Body of pancreas (tissue), 4 donors: Measurements from ENCODE around the gene PRKAG2. TPM values are rescaled to one million over a fixed set of nuclear protein-coding genes. Genes with fewer than 3 reads are reported as not detected.

Source experiments
- ATAC-seq: fragments of 150-250 bp; one replicate; pipeline ENCODE4 v1.9.1; 2016
- DNase-seq, 4 donors: peaks; one replicate each; pipeline ENCODE4 v3.0.0-alpha.2; 2019
- H3K27ac ChIP-seq, 4 donors: fragments of 200-600 bp; sonication (generic); 1 replicate in 3 of 4; 2 replicates in 1 of 4; pipeline versions ENCODE4 v1.5.1 to v1.6.1; 2016 to 2019; ENCODE audit warnings: mild to moderate bottlenecking in 1 of 4, mixed read lengths in 1 of 4, moderate library complexity in 1 of 4
- H3K27me3 ChIP-seq, 2 donors: fragments of 200-600 bp; sonication (generic); one replicate each; pipeline ENCODE4 v1.6.0; 2016; ENCODE audit warnings: mild to moderate bottlenecking in 1 of 2
- H3K36me3 ChIP-seq, 2 donors: fragments of 200-600 bp; sonication (generic); replicated peaks in 1 of 2; 2 replicates each; pipeline ENCODE4 v1.5.1; 2016; ENCODE audit warnings: low read depth in 2 of 2; ENCODE audit not compliant: insufficient read depth in 1 of 2
- H3K4me1 ChIP-seq: fragments of 200-600 bp; sonication (generic); one replicate; pipeline ENCODE4 v1.6.0; 2016
- H3K4me3 ChIP-seq, 2 donors: fragments of 200-600 bp; sonication (generic); 1 replicate in 1 of 2; 2 replicates in 1 of 2; pipeline ENCODE4 v1.5.1; 2016 to 2019
- H3K9me3 ChIP-seq, 3 donors: fragments of 200-600 bp; sonication (generic); 1 replicate in 2 of 3; 2 replicates in 1 of 3; pipeline ENCODE4 v1.5.1; 2016
- CTCF ChIP-seq, 7 experiments: fragments of 450-650 bp in 4 of 7; fragments of 200-600 bp in 3 of 7; sonication (generic) in 3 of 7; IDR thresholded peaks; one replicate each; pipeline ENCODE4 v1.5.1; 2016 to 2019; ENCODE audit warnings: antibody characterized with exemption in 7 of 7
- POLR2A ChIP-seq, 3 donors: fragments of 450-650 bp; IDR thresholded peaks; one replicate each; pipeline ENCODE4 v1.6.1; 2016; ENCODE audit warnings: antibody characterized with exemption in 3 of 3, mild to moderate bottlenecking in 2 of 3
- WGBS, 2 donors: methylation state at CpG; one replicate each; pipeline ENCODE4 v1.1.5; 2017; 5-methylcytosine and 5-hydroxymethylcytosine counted together
- intact Hi-C: fragments of 100-400 bp; cut with DNase I; formaldehyde crosslinking; loops from one replicate; pipeline ENCODE4 v1.15.1; 2023
- total RNA-seq, 2 donors: library from RNA; depleted of rRNA; stranded (reverse); fragments of >200 nt; gene quantifications; one replicate each; pipeline ENCODE4 v1.1.0, GENCODE V29; 2016

PRKAG2 gene
- total RNA-seq, 2 donors from 2014 or later, result 9.9 to 24.4 TPM

- H3K27me3 ChIP-seq, result no peaks in the 10 kb centered on the region
- no peaks in the 10 kb centered on the region for H3K9me3 ChIP-seq
- ATAC-seq, result no peak
- H3K27ac ChIP-seq, result no peak overlapping the region
- TF ChIP-seq CTCF (IDR thresholded peaks at IDR 0.05) (peak in 1 of 7 experiments; percentile 9), POLR2A (IDR thresholded peaks at IDR 0.05) (no peak)
- intact Hi-C loops, result no loop called here
- H3K36me3 ChIP-seq, result no peaks in the 10 kb centered on the region
- H3K4me1 ChIP-seq, result peaks cover 45% of the 10 kb centered on the region
- DNase-seq, result no peak
- H3K4me3 ChIP-seq, result no peak overlapping the region
- WGBS, 2 donors, result 71 to 85% methylated on average over 7 of the region's 7 CpGs
Measured at GRCh38 chr7:151871904-151872303, 5.0 kb downstream of the PRKAG2 start.

GRCh38 chr7:151871189-151871735 lies 5.7 kb downstream of the PRKAG2 start:
- Histone ChIP-seq H3K36me3 (no peaks in the 10 kb centered on the region), H3K27me3 (no peaks in the 10 kb centered on the region), H3K27ac (no peak overlapping the region), H3K4me3 (no peak overlapping the region), H3K9me3 (no peaks in the 10 kb centered on the region), H3K4me1 (peaks cover 45% of the 10 kb centered on the region)
- no peak for TF ChIP-seq CTCF (IDR thresholded peaks at IDR 0.05)
- no peak for TF ChIP-seq POLR2A (IDR thresholded peaks at IDR 0.05)
- DNase-seq (no peak), ATAC-seq (no peak)
- 88 to 93% methylated on average over 13 of the region's 13 CpGs for whole genome bisulfite sequencing, 2 donors
- intact Hi-C loops, result no loop called here

- H3K27me3 ChIP-seq, result no peaks in the 10 kb centered on the region
- no peaks in the 10 kb centered on the region for H3K36me3 ChIP-seq
- no peak for DNase-seq
- no peak for ATAC-seq
- no peaks in the 10 kb centered on the region for H3K9me3 ChIP-seq
- intact Hi-C loops, result loop anchor here (10.0 kb wide), 1 partner anchor 85 kb away; no protein-coding TSS in a partner anchor
- H3K4me3 ChIP-seq, result no peak overlapping the region
- peaks cover 45% of the 10 kb centered on the region for H3K4me1 ChIP-seq
- no peak overlapping the region for H3K27ac ChIP-seq
- TF ChIP-seq CTCF (IDR thresholded peaks at IDR 0.05) (no peak), POLR2A (IDR thresholded peaks at IDR 0.05) (no peak)
- 80 to 85% methylated on average over 14 to 23 of the region's 24 CpGs for WGBS, 2 donors
Measured at GRCh38 chr7:151869968-151870918, 6.7 kb downstream of the PRKAG2 start.

- WGBS, 2 donors, result 68 to 75% methylated on average over 2 to 13 of the region's 13 CpGs
- Histone ChIP-seq H3K36me3 (no peaks in the 10 kb centered on the region), H3K9me3 (no peaks in the 10 kb centered on the region), H3K4me3 (no peak overlapping the region), H3K27ac (peak overlapping the region in 2 of 4 donors; percentile 59 to 68), H3K4me1 (peaks cover 38% of the 10 kb centered on the region), H3K27me3 (no peaks in the 10 kb centered on the region)
- ATAC-seq, result no peak
- intact Hi-C loops, result loop anchor here (10.0 kb wide), 1 partner anchor 85 kb away; no protein-coding TSS in a partner anchor
- DNase-seq, result no peak
- TF ChIP-seq CTCF (IDR thresholded peaks at IDR 0.05) (no peak), POLR2A (IDR thresholded peaks at IDR 0.05) (no peak)
Measured at GRCh38 chr7:151869455-151869854, 7.5 kb downstream of the PRKAG2 start.
